Nephron progenitor cell (in vitro differentiated cells): ENCODE data around the gene FAM193A.
A peak's percentile ranks its signal among the peaks of the same experiment; 100 is the strongest.
"Not testable (repeated sequence)": the region's sequence is repeated elsewhere in the genome, so short reads cannot be mapped to it uniquely, and the experiment has no call there.

Experiments
- DNase-seq: peaks from one replicate; pipeline ENCODE4 v3.0.0; 2021
- H3K27ac Mint-ChIP-seq: 2 replicates; pipeline ENCODE4 v1.8.0; 2021; ENCODE audit warnings: mild to moderate bottlenecking, moderate library complexity, mixed read lengths
- H3K27me3 Mint-ChIP-seq: 2 replicates; pipeline ENCODE4 v1.8.0; 2021; ENCODE audit warnings: mild to moderate bottlenecking, low read depth, mixed read lengths; ENCODE audit not compliant: poor library complexity
- H3K36me3 Mint-ChIP-seq: 2 replicates; pipeline ENCODE4 v1.8.0; 2021; ENCODE audit warnings: low read depth, mixed read lengths
- H3K4me1 Mint-ChIP-seq: 2 replicates; pipeline ENCODE4 v1.8.0; 2021; ENCODE audit warnings: mixed read lengths
- H3K4me3 Mint-ChIP-seq: 2 replicates; pipeline ENCODE4 v1.8.0; 2021; ENCODE audit warnings: mild to moderate bottlenecking, moderate library complexity, mixed read lengths
- H3K9me3 Mint-ChIP-seq: 2 replicates; pipeline ENCODE4 v1.8.0; 2021; ENCODE audit warnings: mild to moderate bottlenecking, moderate library complexity, mixed read lengths
- TF ChIP-seq, protein P1 (sequence below): fragments of 200-600 bp; sonication (generic); IDR thresholded peaks from 2 replicates; pipeline ENCODE4 v1.5.0; 2021; ENCODE audit warnings: antibody characterized with exemption

The FAM193A gene

DNA sequence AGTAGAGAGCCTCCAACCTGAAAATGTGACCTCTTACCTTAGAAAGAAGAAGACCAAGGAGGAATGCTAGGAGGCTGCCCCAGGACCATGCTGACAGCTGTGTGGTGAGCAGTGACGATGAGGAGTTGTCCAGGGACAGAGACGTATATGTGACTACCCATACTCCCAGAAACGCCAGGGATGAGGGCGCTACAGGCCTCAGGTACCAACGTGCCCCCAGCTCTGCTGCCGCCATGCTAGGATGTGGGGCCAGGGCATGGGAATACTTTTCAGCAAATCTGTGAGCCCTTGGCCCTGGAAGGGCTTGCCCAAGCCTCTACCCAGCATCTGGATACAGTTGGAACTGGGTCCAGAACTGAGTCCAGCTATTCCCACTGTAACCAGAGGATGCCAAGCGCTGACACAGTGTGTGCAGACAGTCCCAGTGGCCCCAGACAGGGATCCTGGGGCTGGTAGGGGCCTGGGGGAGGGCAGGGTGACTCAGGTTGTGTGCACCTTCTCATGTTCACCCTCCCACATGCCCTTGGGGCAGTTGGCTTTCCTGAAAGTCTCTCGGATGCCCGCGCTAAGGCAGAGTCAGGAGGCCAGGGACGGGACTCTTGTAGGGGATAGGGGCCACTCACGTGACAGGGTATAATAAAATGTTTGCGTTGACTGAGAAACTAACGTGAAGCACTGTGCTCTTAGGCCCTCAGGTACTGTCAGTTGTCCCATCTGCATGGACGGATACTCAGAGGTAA is 23.9 kb upstream of the FAM193A start:
- Mint-ChIP-seq H3K27me3 (no peaks in the 10 kb centered on the region), H3K4me3 (no peak overlapping the region), H3K9me3 (no peaks in the 10 kb centered on the region), H3K27ac (peak overlapping the region; percentile 60), H3K36me3 (peaks cover 70% of the 10 kb centered on the region), H3K4me1 (no peaks in the 10 kb centered on the region)
- TF ChIP-seq, protein P1, sequence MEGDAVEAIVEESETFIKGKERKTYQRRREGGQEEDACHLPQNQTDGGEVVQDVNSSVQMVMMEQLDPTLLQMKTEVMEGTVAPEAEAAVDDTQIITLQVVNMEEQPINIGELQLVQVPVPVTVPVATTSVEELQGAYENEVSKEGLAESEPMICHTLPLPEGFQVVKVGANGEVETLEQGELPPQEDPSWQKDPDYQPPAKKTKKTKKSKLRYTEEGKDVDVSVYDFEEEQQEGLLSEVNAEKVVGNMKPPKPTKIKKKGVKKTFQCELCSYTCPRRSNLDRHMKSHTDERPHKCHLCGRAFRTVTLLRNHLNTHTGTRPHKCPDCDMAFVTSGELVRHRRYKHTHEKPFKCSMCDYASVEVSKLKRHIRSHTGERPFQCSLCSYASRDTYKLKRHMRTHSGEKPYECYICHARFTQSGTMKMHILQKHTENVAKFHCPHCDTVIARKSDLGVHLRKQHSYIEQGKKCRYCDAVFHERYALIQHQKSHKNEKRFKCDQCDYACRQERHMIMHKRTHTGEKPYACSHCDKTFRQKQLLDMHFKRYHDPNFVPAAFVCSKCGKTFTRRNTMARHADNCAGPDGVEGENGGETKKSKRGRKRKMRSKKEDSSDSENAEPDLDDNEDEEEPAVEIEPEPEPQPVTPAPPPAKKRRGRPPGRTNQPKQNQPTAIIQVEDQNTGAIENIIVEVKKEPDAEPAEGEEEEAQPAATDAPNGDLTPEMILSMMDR = no peak
- DNase-seq = no peak

DNA sequence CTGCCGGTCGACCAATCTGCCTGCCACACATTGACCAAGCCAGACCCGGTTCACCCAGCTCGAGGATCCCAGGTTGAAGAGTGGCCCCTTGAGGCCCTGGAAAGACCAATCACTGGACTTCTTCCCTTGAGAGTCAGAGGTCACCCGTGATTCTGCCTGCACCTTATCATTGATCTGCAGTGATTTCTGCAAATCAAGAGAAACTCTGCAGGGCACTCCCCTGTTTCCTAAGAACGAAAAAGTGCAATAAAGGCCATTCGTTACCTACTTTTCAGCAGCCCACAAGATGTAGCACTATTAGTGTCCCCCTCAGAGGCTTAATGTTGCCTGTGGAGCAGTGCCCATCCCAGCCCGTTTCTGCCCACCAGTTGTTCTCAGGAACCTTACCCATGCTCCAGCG is 22.3 kb upstream of the FAM193A start:
- not testable (repeated sequence) for H3K4me3 Mint-ChIP-seq
- H3K36me3 Mint-ChIP-seq = peaks cover 65% of the 10 kb centered on the region

DNA sequence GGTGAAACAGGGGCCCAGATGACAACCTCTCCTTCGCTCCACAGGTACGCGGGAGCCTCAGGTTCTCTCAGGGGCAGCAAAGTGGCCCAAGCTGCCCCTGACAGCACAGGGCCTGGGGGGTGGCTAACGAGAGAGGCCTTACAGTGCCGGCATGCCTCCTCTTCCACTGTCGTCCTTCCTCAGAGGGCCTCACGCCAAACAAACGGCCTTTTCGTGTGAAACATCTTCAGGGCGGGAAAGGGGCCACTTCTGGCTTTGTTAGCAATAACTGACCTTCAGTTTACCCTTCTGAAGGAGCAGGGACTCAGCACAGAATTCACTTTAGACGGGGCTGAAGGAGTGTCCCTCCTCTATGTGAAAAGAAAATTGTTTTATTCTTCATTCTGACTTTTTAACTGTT is 21.5 kb upstream of the FAM193A start:
- Mint-ChIP-seq H3K27ac (peak overlapping the region; percentile 61), H3K36me3 (peaks cover 62% of the 10 kb centered on the region)
- DNase-seq, H3K9me3 Mint-ChIP-seq, H3K4me3 Mint-ChIP-seq, H3K4me1 Mint-ChIP-seq, H3K27me3 Mint-ChIP-seq: not testable (repeated sequence)

More for the DNA sequence above, 22.3 kb upstream of the FAM193A start:
- H3K9me3 Mint-ChIP-seq, DNase-seq, H3K4me1 Mint-ChIP-seq, H3K27me3 Mint-ChIP-seq, H3K27ac Mint-ChIP-seq: not testable (repeated sequence)

DNA sequence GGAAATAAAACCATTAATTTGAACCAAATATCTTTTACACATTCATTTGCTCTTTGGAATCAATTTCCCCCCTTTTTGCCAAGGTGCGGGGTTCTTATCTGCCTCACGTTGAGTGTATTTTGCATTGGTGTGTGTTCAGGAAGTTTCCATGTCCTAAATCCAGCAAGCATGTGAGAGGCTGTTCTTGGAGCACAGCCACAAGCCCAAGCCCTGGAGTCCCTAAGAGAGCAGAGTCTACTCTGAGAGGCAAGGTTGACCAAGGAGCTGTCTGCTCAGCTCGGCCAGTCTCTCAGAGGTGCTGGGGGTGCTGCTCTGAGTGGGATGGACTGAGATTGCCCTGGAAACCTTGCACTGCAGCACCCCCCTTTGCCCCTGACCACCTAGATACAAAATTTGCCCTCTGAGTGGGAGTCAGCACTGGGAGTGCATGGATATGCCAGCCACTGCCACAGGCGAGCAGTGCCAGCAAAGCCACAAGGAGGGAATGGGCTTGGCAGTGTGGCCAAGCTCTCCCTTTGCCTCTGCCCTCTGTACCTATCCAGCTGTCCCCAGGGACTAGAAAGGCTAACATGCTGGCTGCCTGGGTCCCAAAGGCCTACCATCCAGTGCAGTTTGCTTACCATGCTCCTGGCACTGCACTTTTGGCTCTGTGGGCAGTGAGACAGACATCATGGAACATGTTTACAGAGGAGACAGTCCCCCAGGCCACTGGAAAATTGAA is 20.5 kb upstream of the FAM193A start:
- Mint-ChIP-seq H3K27ac (peak overlapping the region; percentile 55), H3K36me3 (peaks cover 59% of the 10 kb centered on the region), H3K4me1 (no peaks in the 10 kb centered on the region), H3K9me3 (no peaks in the 10 kb centered on the region), H3K4me3 (no peak overlapping the region), H3K27me3 (no peaks in the 10 kb centered on the region)
- TF ChIP-seq, protein P1 = no peak
- no peak for DNase-seq

DNA sequence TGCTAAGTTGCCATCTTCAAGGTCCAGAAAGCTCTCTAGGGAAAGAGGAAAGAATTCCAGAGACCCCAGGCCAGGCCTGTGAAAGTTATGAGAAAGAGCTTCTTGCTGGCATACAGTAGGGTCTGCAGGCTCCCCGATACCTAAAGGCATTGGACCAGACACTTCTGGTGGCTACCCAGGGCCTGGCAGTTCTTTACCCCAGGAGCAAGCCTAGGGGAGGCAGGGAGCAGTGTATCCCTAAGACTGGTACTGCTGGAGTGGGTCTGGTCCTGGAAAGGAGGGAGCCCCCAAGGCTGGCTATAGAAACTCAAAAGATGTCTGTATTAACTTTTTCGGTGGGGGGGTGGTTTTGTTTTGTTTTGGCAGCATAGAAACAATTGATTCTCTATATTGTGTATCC is 19.8 kb upstream of the FAM193A start:
- no peaks in the 10 kb centered on the region for H3K4me1 Mint-ChIP-seq
- H3K4me3 Mint-ChIP-seq = no peak overlapping the region
- DNase-seq = no peak
- TF ChIP-seq, protein P1 = no peak
- H3K27me3 Mint-ChIP-seq = no peaks in the 10 kb centered on the region
- H3K36me3 Mint-ChIP-seq = peaks cover 62% of the 10 kb centered on the region
- no peaks in the 10 kb centered on the region for H3K9me3 Mint-ChIP-seq
- H3K27ac Mint-ChIP-seq = peak overlapping the region; percentile 83

DNA sequence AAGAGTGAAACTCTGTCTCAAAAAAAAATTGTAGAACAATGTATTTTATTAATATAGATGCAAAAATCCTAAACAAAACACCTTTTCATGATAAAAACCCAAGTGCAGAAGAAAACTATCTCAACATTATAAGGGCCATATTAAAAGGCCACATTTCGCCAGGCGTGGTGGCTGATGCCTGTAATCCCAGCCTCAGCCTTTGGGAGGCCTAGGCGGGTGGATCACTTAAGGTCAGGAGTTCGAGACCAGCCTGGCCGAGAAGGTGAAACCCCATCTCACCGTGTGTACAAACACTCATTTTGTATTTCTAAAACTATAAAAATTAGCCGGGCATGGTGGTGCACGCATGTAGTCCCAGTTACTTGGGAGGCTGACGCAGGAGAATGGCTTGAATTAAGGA is 9.9 kb upstream of the FAM193A start:
- TF ChIP-seq, protein P1 = no peak
- DNase-seq = no peak
- H3K27me3 Mint-ChIP-seq = peaks cover 13% of the 10 kb centered on the region
- no peaks in the 10 kb centered on the region for H3K36me3 Mint-ChIP-seq
- no peak overlapping the region for H3K27ac Mint-ChIP-seq
- no peak overlapping the region for H3K4me3 Mint-ChIP-seq
- H3K4me1 Mint-ChIP-seq = no peaks in the 10 kb centered on the region
- H3K9me3 Mint-ChIP-seq = peaks cover 9% of the 10 kb centered on the region
